ENCODE measurements around the gene STAC3. TPM values are rescaled to one million over a fixed set of nuclear protein-coding genes. Genes with fewer than 3 reads are reported as not detected.
A peak's percentile ranks its signal among the peaks of the same experiment; 100 is the strongest.

The STAC3 gene
- total and polyA plus RNA-seq, 2 of the 13 experiments (the other 11 are each of a cell fraction or from before 2014, with no cell fraction given), result 0.18 to 0.22 TPM

GRCh38 chr12:57196956-57197355, 54.0 kb downstream of the STAC3 start (continued):
- 0 out of 2 replicates have a peak, but pooled peaks have one; percentile 23 for TF ChIP-seq RBFOX2 (IDR thresholded peaks at IDR 0.05; ENCODE audit: low read depth, low read length)
- TF ChIP-seq YEATS4 (CRISPR knock-in tag; IDR thresholded peaks at IDR 0.05; ENCODE audit: borderline replicate concordance), result no peak
- no peak for TF ChIP-seq SOX5 (CRISPR knock-in tag; IDR thresholded peaks at IDR 0.05; ENCODE audit: borderline replicate concordance)

- Histone ChIP-seq H3K9ac (ENCODE audit: insufficient read depth, low read depth, low read length) (no peak overlapping the region), H3K9me3 (ENCODE audit: low read length) (no peaks in the 10 kb centered on the region), H3K27me3 (ENCODE audit: control insufficient read depth in 1 of 2, insufficient read depth in 2 of 2, low read length in 2 of 2) (no peaks in the 10 kb centered on the region), H3K36me3 (replicated peaks in 1 of 2; ENCODE audit: control insufficient read depth in 1 of 2, insufficient read depth in 2 of 2, low read length in 2 of 2) (peaks cover 80 to 97% of the 10 kb centered on the region in 2 experiments), H3K79me2 (ENCODE audit: insufficient read depth, low read length) (no peaks in the 10 kb centered on the region), H3K27ac (ENCODE audit: extremely low read length, insufficient read depth, low read length) (no peak overlapping the region), H4K20me1 (ENCODE audit: insufficient read depth, low read length) (no peaks in the 10 kb centered on the region), H2AFZ (ENCODE audit: low read length) (no peak overlapping the region), H3K4me1 (ENCODE audit: insufficient read depth, low read length) (no peaks in the 10 kb centered on the region), H3K4me2 (ENCODE audit: low read depth, low read length) (no peak overlapping the region), H3K4me3 (replicated peaks in 1 of 3; ENCODE audit: insufficient read depth in 1 of 3, low read depth in 2 of 3, low read length in 3 of 3) (no peak overlapping the region)
- ChIA-PET POLR2A (interaction anchor here (1.1 kb wide), 1 partner anchor 68 kb away, joined by 3 read pairs; the partner anchor contains the start of gene LRP1), CTCF (ENCODE audit: low intra/inter-chr PET ratio, low total read pairs) (no interaction called here)
- 77% methylated on average over 2 of the region's 4 CpGs for WGBS (ENCODE audit: low lambda C conversion rate)
- no peak for DNase-seq (ENCODE audit: low spot score)
- in situ Hi-C loops (cut with HindIII; ENCODE audit: extremely low pct_ligation_motif_present, low pct_unique_long_range_greater_than_20kb) (no loop called here), intact Hi-C loops (cut with micrococcal nuclease; ENCODE audit: unreplicated experiment) (no loop called here)
- FAIRE-seq, result no peak
- no peak for ATAC-seq
- TSS peak; percentile 25 for BruUV-seq (replicated peaks)
- TF ChIP-seq NR2F6 (IDR thresholded peaks at IDR 0.05) (no peak), NR2F6 (CRISPR knock-in tag; IDR thresholded peaks at IDR 0.05) (no peak), ZNF792 (CRISPR knock-in tag; IDR thresholded peaks at IDR 0.05) (no peak), ZFP37 (CRISPR knock-in tag; IDR thresholded peaks at IDR 0.05; ENCODE audit: borderline replicate concordance) (no peak), MED13 (CRISPR knock-in tag; IDR thresholded peaks at IDR 0.05) (no peak), ZKSCAN8 (CRISPR knock-in tag; IDR thresholded peaks at IDR 0.05; ENCODE audit: borderline replicate concordance) (no peak), HNRNPUL1 (IDR thresholded peaks at IDR 0.05; ENCODE audit: low read depth, low read length) (no peak), MAFG (CRISPR knock-in tag; IDR thresholded peaks at IDR 0.05) (no peak), PLRG1 (conservative IDR thresholded peaks at IDR 0.05) (no peak), DMTF1 (CRISPR knock-in tag; IDR thresholded peaks at IDR 0.05) (no peak), RBM39 (IDR thresholded peaks at IDR 0.05; ENCODE audit: low read depth, low read length, poor library complexity, severe bottlenecking) (no peak), TRIM24 (CRISPR knock-in tag; IDR thresholded peaks at IDR 0.05) (no peak), SALL1 (CRISPR knock-in tag; IDR thresholded peaks at IDR 0.05) (no peak), ZNF891 (CRISPR knock-in tag; IDR thresholded peaks at IDR 0.05) (no peak), ZBTB4 (CRISPR knock-in tag; IDR thresholded peaks at IDR 0.05; ENCODE audit: borderline replicate concordance) (no peak), ZNF33B (CRISPR knock-in tag; IDR thresholded peaks at IDR 0.05) (no peak), ZNF274 (CRISPR knock-in tag; IDR thresholded peaks at IDR 0.05) (no peak), KLF13 (CRISPR knock-in tag; IDR thresholded peaks at IDR 0.05) (no peak), POLR2A (IDR thresholded peaks at IDR 0.05; ENCODE audit: insufficient read depth in 1 of 2, low read depth in 2 of 2, low read length in 2 of 2) (0 out of 4 replicates have a peak, but pooled peaks of 1 of the 2 experiments have one; percentile 26), SRSF1 (optimal IDR thresholded peaks at IDR 0.05; ENCODE audit: low read depth, low read length) (no peak)
Observed at GRCh38 chr12:57196439-57196838, 54.5 kb downstream of the STAC3 start.
